ENCODE data around the gene PTPRN2. TPM values are rescaled to one million over a fixed set of nuclear protein-coding genes. Genes with fewer than 3 reads are reported as not detected.
"Not testable (repeated sequence)": the region's sequence is repeated elsewhere in the genome, so short reads cannot be mapped to it uniquely, and the experiment has no call there.

Gene PTPRN2
- total RNA-seq, 2 donors from 2014 or later: 0.35 to 0.61 TPM

- DNase-seq (ENCODE audit: low spot score in 2 of 2) (no peak), ATAC-seq (no peak)
- Mint-ChIP-seq H3K27ac (peak overlapping the region in 1 of 2 donors; percentile 29), H3K9me3 (no peaks in the 10 kb centered on the region), H3K36me3 (no peaks in the 10 kb centered on the region)
Measured at GRCh38 chr7:157597562-157597961, 990.1 kb downstream of the PTPRN2 start.

- Mint-ChIP-seq H3K9me3 (no peaks in the 10 kb centered on the region), H3K27ac (no peak overlapping the region), H3K36me3 (no peaks in the 10 kb centered on the region)
- ATAC-seq (no peak), DNase-seq (ENCODE audit: low spot score in 2 of 2) (no peak)
Measured at GRCh38 chr7:157596881-157597280, 990.7 kb downstream of the PTPRN2 start.

- ATAC-seq (no peak), DNase-seq (ENCODE audit: low spot score in 2 of 2) (no peak)
- H3K9me3 Mint-ChIP-seq: no peaks in the 10 kb centered on the region
- no peak overlapping the region for H3K27ac Mint-ChIP-seq
- no peaks in the 10 kb centered on the region for H3K36me3 Mint-ChIP-seq
Measured at GRCh38 chr7:157596471-157596870, 991.2 kb downstream of the PTPRN2 start.

- Mint-ChIP-seq H3K36me3 (no peaks in the 10 kb centered on the region), H3K27ac (no peak overlapping the region), H3K9me3 (no peaks in the 10 kb centered on the region)
- ATAC-seq (no peak), DNase-seq (ENCODE audit: low spot score in 2 of 2) (no peak)
Measured at GRCh38 chr7:157596026-157596425, 991.6 kb downstream of the PTPRN2 start.

GRCh38 chr7:157595086-157595855 is 992.4 kb downstream of the PTPRN2 start:
- Mint-ChIP-seq H3K36me3 (no peaks in the 10 kb centered on the region), H3K27ac (peak overlapping the region in 1 of 2 donors; percentile 29), H3K9me3 (no peaks in the 10 kb centered on the region)
- DNase-seq (ENCODE audit: low spot score in 2 of 2): no peak
- ATAC-seq: no peak

- no peaks in the 10 kb centered on the region for H3K9me3 Mint-ChIP-seq
- DNase-seq (ENCODE audit: low spot score in 2 of 2) (no peak), ATAC-seq (no peak)
- H3K27ac Mint-ChIP-seq: no peak overlapping the region
- no peaks in the 10 kb centered on the region for H3K36me3 Mint-ChIP-seq
Measured at GRCh38 chr7:157594306-157594705, 993.3 kb downstream of the PTPRN2 start.

- DNase-seq (ENCODE audit: low spot score in 2 of 2) (no peak), ATAC-seq (no peak)
- no peaks in the 10 kb centered on the region for H3K9me3 Mint-ChIP-seq
- no peaks in the 10 kb centered on the region for H3K36me3 Mint-ChIP-seq
- H3K27ac Mint-ChIP-seq: no peak overlapping the region
Measured at GRCh38 chr7:157593541-157593940, 994.1 kb downstream of the PTPRN2 start.

- DNase-seq (ENCODE audit: low spot score in 2 of 2); H3K9me3 Mint-ChIP-seq; H3K27ac Mint-ChIP-seq; H3K36me3 Mint-ChIP-seq; ATAC-seq: not testable (repeated sequence)
Measured at GRCh38 chr7:157592636-157593320, 994.8 kb downstream of the PTPRN2 start.

GRCh38 chr7:157590526-157590925 is 997.1 kb downstream of the PTPRN2 start:
- no peak for DNase-seq (ENCODE audit: low spot score in 2 of 2)
- no peak overlapping the region for H3K27ac Mint-ChIP-seq
- no peak for ATAC-seq
- no peaks in the 10 kb centered on the region for H3K9me3 Mint-ChIP-seq
- H3K36me3 Mint-ChIP-seq: peaks cover 0 to 2% of the 10 kb centered on the region in 2 donors

- Mint-ChIP-seq H3K27ac (no peak overlapping the region), H3K9me3 (no peaks in the 10 kb centered on the region), H3K36me3 (peaks cover 3 to 5% of the 10 kb centered on the region in 2 donors)
- DNase-seq (ENCODE audit: low spot score in 2 of 2) (no peak), ATAC-seq (no peak)
Measured at GRCh38 chr7:157589680-157590079, 997.9 kb downstream of the PTPRN2 start.

GRCh38 chr7:157587805-157588560 is 999.6 kb downstream of the PTPRN2 start:
- DNase-seq (ENCODE audit: low spot score in 2 of 2) (no peak), ATAC-seq (no peak)
- H3K27ac Mint-ChIP-seq: no peak overlapping the region
- H3K36me3 Mint-ChIP-seq: peaks cover 5 to 7% of the 10 kb centered on the region in 2 donors
- H3K9me3 Mint-ChIP-seq: no peaks in the 10 kb centered on the region

GRCh38 chr7:157587051-157587804 is 1000.4 kb downstream of the PTPRN2 start:
- Mint-ChIP-seq H3K27ac (no peak overlapping the region), H3K36me3 (peaks cover 5 to 7% of the 10 kb centered on the region in 2 donors), H3K9me3 (no peaks in the 10 kb centered on the region)
- ATAC-seq: no peak
- no peak for DNase-seq (ENCODE audit: low spot score in 2 of 2)

- peaks cover 5 to 7% of the 10 kb centered on the region in 2 donors for H3K36me3 Mint-ChIP-seq
- no peak overlapping the region for H3K27ac Mint-ChIP-seq
- H3K9me3 Mint-ChIP-seq: no peaks in the 10 kb centered on the region
- ATAC-seq (no peak), DNase-seq (ENCODE audit: low spot score in 2 of 2) (no peak)
Measured at GRCh38 chr7:157586426-157586955, 1001.1 kb downstream of the PTPRN2 start.

GRCh38 chr7:157585113-157585861 is 1002.3 kb downstream of the PTPRN2 start:
- Mint-ChIP-seq H3K36me3 (peaks cover 5 to 7% of the 10 kb centered on the region in 2 donors), H3K9me3 (no peaks in the 10 kb centered on the region), H3K27ac (peak overlapping the region; percentile 61 to 81)
- no peak for DNase-seq (ENCODE audit: low spot score in 2 of 2)
- peak in 1 of 2 donors; percentile 83 for ATAC-seq

GRCh38 chr7:157584420-157584819 is 1003.2 kb downstream of the PTPRN2 start:
- ATAC-seq: no peak
- DNase-seq (ENCODE audit: low spot score in 2 of 2): no peak
- Mint-ChIP-seq H3K36me3 (peaks cover 5 to 7% of the 10 kb centered on the region in 2 donors), H3K9me3 (no peaks in the 10 kb centered on the region), H3K27ac (no peak overlapping the region)

GRCh38 chr7:157581740-157582139 is 1005.9 kb downstream of the PTPRN2 start:
- ATAC-seq (no peak), DNase-seq (ENCODE audit: low spot score in 2 of 2) (no peak)
- Mint-ChIP-seq H3K36me3 (peaks cover 5 to 7% of the 10 kb centered on the region in 2 donors), H3K27ac (no peak overlapping the region), H3K9me3 (no peaks in the 10 kb centered on the region)
